ENCODE measurements around the gene SLC29A3. TPM values are rescaled to one million over a fixed set of nuclear protein-coding genes. Genes with fewer than 3 reads are reported as not detected.

Gene SLC29A3
- total RNA-seq, 1 experiment from 2014 or later, result 4.4 TPM

GRCh38 chr10:71281646-71282322 is 37.3 kb upstream of the SLC29A3 start:
- no peak for DNase-seq
- ATAC-seq, result no peak
- H3K79me2 ChIP-seq (ENCODE audit: low read length), result no peaks in the 10 kb centered on the region
- no peaks in the 10 kb centered on the region for H3K9me2 ChIP-seq (replicated peaks; ENCODE audit: low read length)
- H3K4me3 ChIP-seq (ENCODE audit: low read length), result no peak overlapping the region
- no peaks in the 10 kb centered on the region for H3K9me3 ChIP-seq (ENCODE audit: low read length)
- H3K4me1 ChIP-seq (ENCODE audit: insufficient read depth, low read length), result no peaks in the 10 kb centered on the region
- H2AFZ ChIP-seq (ENCODE audit: low read length), result no peak overlapping the region
- no peak overlapping the region for H3K4me2 ChIP-seq (ENCODE audit: low read length)
- H3F3A ChIP-seq (ENCODE audit: low read length, unreplicated experiment), result no peaks in the 10 kb centered on the region
- CTCF ChIA-PET, result no interaction called here
- H3K27ac ChIP-seq (ENCODE audit: low read length), result no peak overlapping the region
- no peaks in the 10 kb centered on the region for H4K20me1 ChIP-seq (ENCODE audit: low read length)
- intact Hi-C loops (cut with micrococcal nuclease), result no loop called here
- POLR2A ChIA-PET (ENCODE audit: unreplicated experiment), result no interaction called here
- TF ChIP-seq CTCF (conservative IDR thresholded peaks at IDR 0.05; ENCODE audit: low read depth, low read length) (no peak), EZH2phosphoT487 (IDR thresholded peaks at IDR 0.05; ENCODE audit: borderline replicate concordance, low read length) (no peak), EZH2 (IDR thresholded peaks at IDR 0.05; ENCODE audit: low read length, unreplicated experiment) (no peak)
- H3K27me3 ChIP-seq (ENCODE audit: low read length), result no peaks in the 10 kb centered on the region
- H3K9ac ChIP-seq (ENCODE audit: low read length), result no peak overlapping the region
- no peaks in the 10 kb centered on the region for H3K36me3 ChIP-seq (ENCODE audit: low read depth, low read length)
- BruUV-seq (replicated peaks), result no TSS peak

GRCh38 chr10:71282323-71282680 is 36.8 kb upstream of the SLC29A3 start:
- DNase-seq (no peak), ATAC-seq (no peak)
- H4K20me1 ChIP-seq (ENCODE audit: low read length), result no peaks in the 10 kb centered on the region
- no peak overlapping the region for H2AFZ ChIP-seq (ENCODE audit: low read length)
- TF ChIP-seq EZH2 (IDR thresholded peaks at IDR 0.05; ENCODE audit: low read length, unreplicated experiment), result no peak
- TF ChIP-seq EZH2phosphoT487 (IDR thresholded peaks at IDR 0.05; ENCODE audit: borderline replicate concordance, low read length), result no peak
- TF ChIP-seq CTCF (conservative IDR thresholded peaks at IDR 0.05; ENCODE audit: low read depth, low read length), result no peak
- H3F3A ChIP-seq (ENCODE audit: low read length, unreplicated experiment), result no peaks in the 10 kb centered on the region
- H3K4me3 ChIP-seq (ENCODE audit: low read length), result no peak overlapping the region
- no peaks in the 10 kb centered on the region for H3K27me3 ChIP-seq (ENCODE audit: low read length)
- intact Hi-C loops (cut with micrococcal nuclease), result no loop called here
- H3K4me1 ChIP-seq (ENCODE audit: insufficient read depth, low read length), result no peaks in the 10 kb centered on the region
- H3K27ac ChIP-seq (ENCODE audit: low read length), result no peak overlapping the region
- H3K9ac ChIP-seq (ENCODE audit: low read length), result no peak overlapping the region
- ChIA-PET CTCF (no interaction called here), POLR2A (ENCODE audit: unreplicated experiment) (no interaction called here)
- no peaks in the 10 kb centered on the region for H3K79me2 ChIP-seq (ENCODE audit: low read length)
- no peaks in the 10 kb centered on the region for H3K36me3 ChIP-seq (ENCODE audit: low read depth, low read length)
- no peaks in the 10 kb centered on the region for H3K9me2 ChIP-seq (replicated peaks; ENCODE audit: low read length)
- H3K9me3 ChIP-seq (ENCODE audit: low read length), result no peaks in the 10 kb centered on the region
- BruUV-seq (replicated peaks), result no TSS peak
- no peak overlapping the region for H3K4me2 ChIP-seq (ENCODE audit: low read length)

GRCh38 chr10:71283410-71283809 is 35.6 kb upstream of the SLC29A3 start:
- intact Hi-C loops (cut with micrococcal nuclease), result no loop called here
- no peak for DNase-seq
- Histone ChIP-seq H3K4me1 (ENCODE audit: insufficient read depth, low read length) (no peaks in the 10 kb centered on the region), H3K36me3 (ENCODE audit: low read depth, low read length) (no peaks in the 10 kb centered on the region), H2AFZ (ENCODE audit: low read length) (no peak overlapping the region), H3K4me2 (ENCODE audit: low read length) (no peak overlapping the region), H3K27me3 (ENCODE audit: low read length) (no peaks in the 10 kb centered on the region), H4K20me1 (ENCODE audit: low read length) (no peaks in the 10 kb centered on the region), H3K4me3 (ENCODE audit: low read length) (no peak overlapping the region), H3K27ac (ENCODE audit: low read length) (no peak overlapping the region), H3K9ac (ENCODE audit: low read length) (no peak overlapping the region), H3K79me2 (ENCODE audit: low read length) (no peaks in the 10 kb centered on the region), H3K9me2 (replicated peaks; ENCODE audit: low read length) (no peaks in the 10 kb centered on the region), H3F3A (ENCODE audit: low read length, unreplicated experiment) (no peaks in the 10 kb centered on the region), H3K9me3 (ENCODE audit: low read length) (no peaks in the 10 kb centered on the region)
- POLR2A ChIA-PET (ENCODE audit: unreplicated experiment), result no interaction called here
- CTCF ChIA-PET, result no interaction called here
- BruUV-seq (replicated peaks), result no TSS peak
- ATAC-seq, result no peak
- TF ChIP-seq CTCF (conservative IDR thresholded peaks at IDR 0.05; ENCODE audit: low read depth, low read length) (no peak), EZH2 (IDR thresholded peaks at IDR 0.05; ENCODE audit: low read length, unreplicated experiment) (no peak), EZH2phosphoT487 (IDR thresholded peaks at IDR 0.05; ENCODE audit: borderline replicate concordance, low read length) (no peak)
